ENCODE results near the gene NCAPH2.
A peak's percentile ranks its signal among the peaks of the same experiment; 100 is the strongest.

GRCh38 chr22:50507991-50508884, at the start of gene NCAPH2:
- TF ChIP-seq CTCF (IDR thresholded peaks at IDR 0.05) (no peak), POLR2A (IDR thresholded peaks at IDR 0.05) (peak; percentile 77 to 81)
